A549 (cell line): Measurements from ENCODE around the gene SYNE2. TPM values are rescaled to one million over a fixed set of nuclear protein-coding genes. Genes with fewer than 3 reads are reported as not detected.

Experiments
- ATAC-seq, 2 experiments: fragments of 200-7000 bp in 1 of 2; fragments of >200 bp in 1 of 2; cut with Nextera tagmentation in 1 of 2; cut with Tn5 transposase in 1 of 2; 3 replicates each; pipeline versions ENCODE4 v1.8.0 to v1.9.1; 2018 to 2020; ENCODE audit warnings: mild to moderate bottlenecking in 1 of 2, moderate library complexity in 1 of 2
- CTCF ChIA-PET: fragments of 300-600 bp; sonication (Branson Sonifier 250); formaldehyde crosslinking; extraction: SDS; loops from one replicate; lab custom pipeline; 2021; ENCODE audit warnings: antibody characterized with exemption, inconsistent platforms; lab: Yijun Ruan, JAX
- POLR2A ChIA-PET: fragments of 350-600 bp; formaldehyde crosslinking; extraction: SDS; loops from one replicate; lab custom pipeline; 2021; ENCODE audit warnings: antibody characterized with exemption, inconsistent platforms; lab: Yijun Ruan, JAX
- DNase-seq, 2 experiments: peaks; one replicate each; pipeline versions ENCODE4 v3.0.0 to v3.0.0-alpha.2; 2011 to 2016; ENCODE audit warnings: low read depth in 1 of 2, low spot score in 1 of 2
- FAIRE-seq: peaks from 2 replicates; lab custom pipeline; 2011; peaks lifted over from hg19 to GRCh38; lab: Jason Lieb, UNC
- H3K27ac ChIP-seq, 2 experiments: fragments of >200 bp; sonication (Bioruptor Twin); formaldehyde crosslinking; 3 replicates each; pipeline ENCODE4 v1.5.1; 2016 to 2017
- H3K4me1 ChIP-seq: fragments of >200 bp; sonication (Bioruptor Twin); formaldehyde crosslinking; 3 replicates; pipeline ENCODE4 v1.6.1; 2016
- H3K4me2 ChIP-seq: fragments of >200 bp; sonication (Bioruptor Twin); formaldehyde crosslinking; 3 replicates; pipeline ENCODE4 v1.6.1; 2016
- H3K4me3 ChIP-seq: fragments of >200 bp; sonication (Bioruptor Twin); formaldehyde crosslinking; 3 replicates; pipeline ENCODE4 v1.5.1; 2016
- H3K9me3 ChIP-seq: fragments of >200 bp; sonication (Bioruptor Twin); formaldehyde crosslinking; 3 replicates; pipeline ENCODE4 v1.6.1; 2016
- BHLHE40 ChIP-seq: IDR thresholded peaks from 2 replicates; pipeline ENCODE4 v1.6.1; 2012; ENCODE audit warnings: low read depth, low read length, inconsistent platforms
- CBX8 ChIP-seq: fragments of 200-600 bp; sonication (generic); IDR thresholded peaks from 2 replicates; pipeline ENCODE4 v1.6.1; 2016
- CEBPB ChIP-seq, 2 experiments: fragments of >200 bp in 1 of 2; sonication (Bioruptor Twin) in 1 of 2; formaldehyde crosslinking in 1 of 2; IDR thresholded peaks; 2 replicates each; pipeline ENCODE4 v1.6.1; 2012 to 2016
- CHD2 ChIP-seq: fragments of 150-350 bp; IDR thresholded peaks from 2 replicates; pipeline ENCODE4 v1.6.1; 2014; ENCODE audit warnings: low read length; ENCODE audit not compliant: partially characterized antibody
- EHMT2 ChIP-seq: fragments of 200-600 bp; sonication (generic); IDR thresholded peaks from 2 replicates; pipeline ENCODE4 v1.6.1; 2016; ENCODE audit warnings: antibody characterized with exemption, low read depth, mild to moderate bottlenecking, moderate library complexity
- EP300 ChIP-seq, 2 experiments: fragments of >200 bp; sonication (Bioruptor Twin); formaldehyde crosslinking; IDR thresholded peaks; 2 replicates in 1 of 2; 3 replicates in 1 of 2; pipeline ENCODE4 v1.6.1; 2016 to 2017
- FOXS1 ChIP-seq: fragments of 250-450 bp; sonication (Bioruptor Pico); IDR thresholded peaks from 2 replicates; pipeline ENCODE4 v1.5.0; 2020; ENCODE audit warnings: mild to moderate bottlenecking, moderate library complexity
- HDAC2 ChIP-seq: fragments of 200-600 bp; sonication (generic); IDR thresholded peaks from 2 replicates; pipeline ENCODE4 v1.6.1; 2016
- HEYL ChIP-seq: fragments of 250-450 bp; sonication (Bioruptor Pico); IDR thresholded peaks from 2 replicates; pipeline ENCODE4 v1.8.0; 2021; ENCODE audit warnings: mild to moderate bottlenecking, moderate library complexity
- HOXA7 ChIP-seq: fragments of 250-450 bp; sonication (Bioruptor Pico); IDR thresholded peaks from 2 replicates; pipeline ENCODE4 v1.5.0; 2020; ENCODE audit warnings: mild to moderate bottlenecking, moderate library complexity
- HOXB5 ChIP-seq: fragments of 250-450 bp; sonication (Bioruptor Pico); IDR thresholded peaks from 2 replicates; pipeline ENCODE4 v1.5.0; 2020; ENCODE audit warnings: mild to moderate bottlenecking, moderate library complexity
- KDM1A ChIP-seq: fragments of 200-600 bp; sonication (generic); IDR thresholded peaks from 2 replicates; pipeline ENCODE4 v1.6.1; 2016; ENCODE audit warnings: low read depth, mild to moderate bottlenecking
- MAFK ChIP-seq: fragments of 450-650 bp; IDR thresholded peaks from 2 replicates; pipeline ENCODE4 v1.6.1; 2014; ENCODE audit not compliant: partially characterized antibody
- MAZ ChIP-seq: fragments of 150-350 bp; IDR thresholded peaks from 2 replicates; pipeline ENCODE4 v1.6.1; 2014; ENCODE audit warnings: antibody characterized with exemption, low read depth, low read length, borderline replicate concordance
- NFE2L2 ChIP-seq: fragments of 150-350 bp; conservative IDR thresholded peaks from 2 replicates; pipeline ENCODE4 v1.6.1; 2014; ENCODE audit warnings: low read length
- NPAS2 ChIP-seq: fragments of 250-450 bp; sonication (Bioruptor Pico); IDR thresholded peaks from 2 replicates; pipeline ENCODE4 v1.8.0; 2022; ENCODE audit warnings: mild to moderate bottlenecking, moderate library complexity, borderline replicate concordance
- POLR2AphosphoS2 ChIP-seq: conservative IDR thresholded peaks from 2 replicates; pipeline ENCODE4 v1.6.1; 2012; ENCODE audit warnings: low read length, improper control_type of control experiment, inconsistent platforms
- RAD21 ChIP-seq, 2 experiments: fragments of >200 bp in 1 of 2; sonication (Bioruptor Twin) in 1 of 2; formaldehyde crosslinking in 1 of 2; IDR thresholded peaks in 1 of 2; conservative IDR thresholded peaks in 1 of 2; 2 replicates in 1 of 2; 3 replicates in 1 of 2; pipeline ENCODE4 v1.6.1; 2012 to 2018; ENCODE audit warnings: inconsistent platforms in 1 of 2
- TFCP2L1 ChIP-seq: fragments of 250-450 bp; sonication (Bioruptor Pico); IDR thresholded peaks from 2 replicates; pipeline ENCODE4 v1.5.0; 2021; ENCODE audit warnings: mild to moderate bottlenecking
- TP53 ChIP-seq: fragments of 250-450 bp; sonication (Bioruptor Pico); IDR thresholded peaks from 2 replicates; pipeline ENCODE4 v1.5.0; 2021; ENCODE audit warnings: mild to moderate bottlenecking, moderate library complexity
- ZC3H11A ChIP-seq: fragments of 450-650 bp; IDR thresholded peaks from 2 replicates; pipeline ENCODE4 v1.6.1; 2014; ENCODE audit warnings: antibody characterized with exemption, mild to moderate bottlenecking
- ZSCAN20 ChIP-seq: fragments of 250-450 bp; sonication (Bioruptor Pico); IDR thresholded peaks from 2 replicates; pipeline ENCODE4 v1.8.0; 2022; ENCODE audit warnings: mild to moderate bottlenecking, moderate library complexity
- WGBS: methylation state at CpG from one replicate; pipeline ENCODE4 v1.1.6; 2017; ENCODE audit errors: missing lambda C conversion rate; 5-methylcytosine and 5-hydroxymethylcytosine counted together
- polyA plus RNA-seq, 4 experiments: library from polyadenylated mRNA; depleted of rRNA in 3 of 4; stranded (reverse); fragments of >200 nt; fragmentation: RNase III in 1 of 4; extraction: RNeasy Plus Mini Kit Qiagen cat#74134 plus additional on column Dnase treatment in 1 of 4; gene quantifications; 2 replicates in 3 of 4; 3 replicates in 1 of 4; pipeline ENCODE4 v1.2.3, GENCODE V29; 2011 to 2017
- TF ChIP-seq, protein P1 (sequence below): fragments of >200 bp; sonication (Bioruptor Twin); formaldehyde crosslinking; IDR thresholded peaks from 3 replicates; pipeline ENCODE4 v1.6.1; 2016
- TF ChIP-seq, protein P2 (sequence below): fragments of 450-650 bp; IDR thresholded peaks from 2 replicates; pipeline ENCODE4 v1.6.1; 2014; ENCODE audit warnings: antibody characterized with exemption
- TF ChIP-seq, protein P3 (sequence below): fragments of 250-450 bp; sonication (Bioruptor Pico); IDR thresholded peaks from 2 replicates; pipeline ENCODE4 v1.5.0; 2020; ENCODE audit warnings: low read depth, mild to moderate bottlenecking, moderate library complexity
- TF ChIP-seq, protein P4 (sequence below): fragments of >200 bp; sonication (Bioruptor Twin); formaldehyde crosslinking; IDR thresholded peaks from 3 replicates; pipeline ENCODE4 v1.5.1; 2016

Gene SYNE2
- polyA plus RNA-seq, 2 of the 4 experiments (the other 2 are of a cell fraction): 3.4 to 11.3 TPM

DNA sequence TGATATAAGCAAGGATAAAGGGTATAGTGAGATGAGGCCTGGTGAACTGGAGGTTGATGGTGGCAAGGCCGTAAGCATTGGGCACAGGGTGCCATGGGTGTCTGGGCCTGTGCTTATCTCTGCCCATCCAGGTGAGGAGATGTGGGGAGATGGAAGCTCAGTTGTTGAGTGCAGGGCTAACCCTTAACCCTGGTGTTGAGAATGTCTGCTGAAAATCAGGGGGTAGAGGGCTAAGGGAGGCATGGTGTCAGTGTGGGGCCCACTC, 86.1 kb downstream of the SYNE2 start:
- FAIRE-seq: no peak
- H3K27ac ChIP-seq: no peak overlapping the region
- TF ChIP-seq ZC3H11A (no peak), NFE2L2 (no peak), EHMT2 (no peak), MAZ (no peak), FOXS1 (CRISPR knock-in tag) (no peak), HEYL (no peak), RAD21 (conservative IDR thresholded peaks at IDR 0.05 in 1 of 2, IDR thresholded peaks at IDR 0.05 in 1 of 2) (no peak), ZSCAN20 (CRISPR knock-in tag) (no peak), TFCP2L1 (CRISPR knock-in tag) (no peak), NPAS2 (CRISPR knock-in tag) (no peak), MAFK (no peak), CEBPB (IDR thresholded peaks at IDR 0.05) (no peak), TP53 (CRISPR knock-in tag) (no peak), BHLHE40 (no peak), KDM1A (no peak), EP300 (IDR thresholded peaks at IDR 0.05) (no peak)
- TF ChIP-seq, protein P1, sequence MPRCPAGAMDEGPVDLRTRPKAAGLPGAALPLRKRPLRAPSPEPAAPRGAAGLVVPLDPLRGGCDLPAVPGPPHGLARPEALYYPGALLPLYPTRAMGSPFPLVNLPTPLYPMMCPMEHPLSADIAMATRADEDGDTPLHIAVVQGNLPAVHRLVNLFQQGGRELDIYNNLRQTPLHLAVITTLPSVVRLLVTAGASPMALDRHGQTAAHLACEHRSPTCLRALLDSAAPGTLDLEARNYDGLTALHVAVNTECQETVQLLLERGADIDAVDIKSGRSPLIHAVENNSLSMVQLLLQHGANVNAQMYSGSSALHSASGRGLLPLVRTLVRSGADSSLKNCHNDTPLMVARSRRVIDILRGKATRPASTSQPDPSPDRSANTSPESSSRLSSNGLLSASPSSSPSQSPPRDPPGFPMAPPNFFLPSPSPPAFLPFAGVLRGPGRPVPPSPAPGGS: no peak
- TF ChIP-seq, protein P2, sequence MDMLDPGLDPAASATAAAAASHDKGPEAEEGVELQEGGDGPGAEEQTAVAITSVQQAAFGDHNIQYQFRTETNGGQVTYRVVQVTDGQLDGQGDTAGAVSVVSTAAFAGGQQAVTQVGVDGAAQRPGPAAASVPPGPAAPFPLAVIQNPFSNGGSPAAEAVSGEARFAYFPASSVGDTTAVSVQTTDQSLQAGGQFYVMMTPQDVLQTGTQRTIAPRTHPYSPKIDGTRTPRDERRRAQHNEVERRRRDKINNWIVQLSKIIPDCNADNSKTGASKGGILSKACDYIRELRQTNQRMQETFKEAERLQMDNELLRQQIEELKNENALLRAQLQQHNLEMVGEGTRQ: no peak
- TF ChIP-seq, protein P3, sequence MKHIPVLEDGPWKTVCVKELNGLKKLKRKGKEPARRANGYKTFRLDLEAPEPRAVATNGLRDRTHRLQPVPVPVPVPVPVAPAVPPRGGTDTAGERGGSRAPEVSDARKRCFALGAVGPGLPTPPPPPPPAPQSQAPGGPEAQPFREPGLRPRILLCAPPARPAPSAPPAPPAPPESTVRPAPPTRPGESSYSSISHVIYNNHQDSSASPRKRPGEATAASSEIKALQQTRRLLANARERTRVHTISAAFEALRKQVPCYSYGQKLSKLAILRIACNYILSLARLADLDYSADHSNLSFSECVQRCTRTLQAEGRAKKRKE (CRISPR knock-in tag): no peak
- TF ChIP-seq, all 56 proteins: peak for 0
- Histone ChIP-seq H3K4me3 (no peak overlapping the region), H3K4me2 (no peak overlapping the region), H3K4me1 (no peaks in the 10 kb centered on the region), H3K9me3 (no peaks in the 10 kb centered on the region)
- no peak for DNase-seq
- CTCF ChIA-PET: interaction anchor here (0.8 kb wide), 1 partner anchor 72 kb away, joined by 3 read pairs; no protein-coding TSS in a partner anchor
- WGBS: 95% methylated on average over 1 of the region's 1 CpG
- POLR2A ChIA-PET: no interaction called here
- ATAC-seq: no peak

DNA sequence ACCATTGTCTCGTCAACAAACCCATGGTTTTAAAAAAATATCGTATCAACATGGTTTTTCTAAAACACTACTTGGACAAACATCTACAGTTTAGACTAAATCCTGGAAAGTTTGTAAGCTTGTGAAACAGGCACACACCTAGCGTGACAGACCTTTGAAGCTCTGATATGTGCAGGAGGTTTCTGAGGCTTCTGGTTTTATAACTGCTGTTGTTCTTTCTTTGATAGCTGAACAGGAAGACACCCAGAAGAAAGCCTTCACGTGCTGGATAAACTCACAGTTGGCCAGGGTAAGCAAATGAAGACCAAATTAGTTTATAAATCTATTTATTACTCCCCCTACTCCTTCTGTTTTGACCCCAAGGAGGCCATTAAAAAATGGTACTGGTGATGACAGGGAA, 87.6 kb downstream of the SYNE2 start:
- DNase-seq: no peak
- H3K9me3 ChIP-seq: no peaks in the 10 kb centered on the region
- no peak overlapping the region for H3K4me2 ChIP-seq
- no peak overlapping the region for H3K27ac ChIP-seq
- CTCF ChIA-PET: interaction anchor here (1.3 kb wide), 1 partner anchor 12 kb away, joined by 6 read pairs; no protein-coding TSS in a partner anchor
- no peak overlapping the region for H3K4me3 ChIP-seq
- POLR2A ChIA-PET: no interaction called here
- no peak for TF ChIP-seq HEYL
- no peak for TF ChIP-seq MAZ
- no peak for TF ChIP-seq HDAC2
- no peak for TF ChIP-seq CHD2
- no peak for TF ChIP-seq CBX8
- TF ChIP-seq HOXA7: no peak
- TF ChIP-seq EHMT2: no peak
- TF ChIP-seq, protein P3 (CRISPR knock-in tag): no peak
- TF ChIP-seq, protein P4, sequence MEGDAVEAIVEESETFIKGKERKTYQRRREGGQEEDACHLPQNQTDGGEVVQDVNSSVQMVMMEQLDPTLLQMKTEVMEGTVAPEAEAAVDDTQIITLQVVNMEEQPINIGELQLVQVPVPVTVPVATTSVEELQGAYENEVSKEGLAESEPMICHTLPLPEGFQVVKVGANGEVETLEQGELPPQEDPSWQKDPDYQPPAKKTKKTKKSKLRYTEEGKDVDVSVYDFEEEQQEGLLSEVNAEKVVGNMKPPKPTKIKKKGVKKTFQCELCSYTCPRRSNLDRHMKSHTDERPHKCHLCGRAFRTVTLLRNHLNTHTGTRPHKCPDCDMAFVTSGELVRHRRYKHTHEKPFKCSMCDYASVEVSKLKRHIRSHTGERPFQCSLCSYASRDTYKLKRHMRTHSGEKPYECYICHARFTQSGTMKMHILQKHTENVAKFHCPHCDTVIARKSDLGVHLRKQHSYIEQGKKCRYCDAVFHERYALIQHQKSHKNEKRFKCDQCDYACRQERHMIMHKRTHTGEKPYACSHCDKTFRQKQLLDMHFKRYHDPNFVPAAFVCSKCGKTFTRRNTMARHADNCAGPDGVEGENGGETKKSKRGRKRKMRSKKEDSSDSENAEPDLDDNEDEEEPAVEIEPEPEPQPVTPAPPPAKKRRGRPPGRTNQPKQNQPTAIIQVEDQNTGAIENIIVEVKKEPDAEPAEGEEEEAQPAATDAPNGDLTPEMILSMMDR: no peak
- no peak for TF ChIP-seq POLR2AphosphoS2
- no peak for TF ChIP-seq HOXB5 (CRISPR knock-in tag)
- no peak for TF ChIP-seq KDM1A
- TF ChIP-seq BHLHE40: no peak
- WGBS: 71% methylated on average over 4 of the region's 4 CpGs
- no peak for ATAC-seq
- H3K4me1 ChIP-seq: no peaks in the 10 kb centered on the region
- FAIRE-seq: no peak
